ENCODE results near the gene SUPT3H. TPM values are rescaled to one million over a fixed set of nuclear protein-coding genes. Genes with fewer than 3 reads are reported as not detected.

Gene SUPT3H
- total RNA-seq, 1 experiment from 2014 or later = 3.6 TPM

GRCh38 chr6:44985006-44985405 lies 392.7 kb downstream of the SUPT3H start:
- no peaks in the 10 kb centered on the region for H3K27me3 ChIP-seq (ENCODE audit: low read length)
- H2AFZ ChIP-seq (ENCODE audit: low read length) = no peak overlapping the region
- CTCF ChIA-PET = no interaction called here
- ATAC-seq (no peak), DNase-seq (no peak)
- no peaks in the 10 kb centered on the region for H3F3A ChIP-seq (ENCODE audit: low read length, unreplicated experiment)
- intact Hi-C loops (cut with micrococcal nuclease) = no loop called here
- H3K9me2 ChIP-seq (replicated peaks; ENCODE audit: low read length) = no peaks in the 10 kb centered on the region
- no peak overlapping the region for H3K4me3 ChIP-seq (ENCODE audit: low read length)
- POLR2A ChIA-PET (ENCODE audit: unreplicated experiment) = no interaction called here
- H3K79me2 ChIP-seq (ENCODE audit: low read length) = no peaks in the 10 kb centered on the region
- H3K9ac ChIP-seq (ENCODE audit: low read length) = no peak overlapping the region
- TF ChIP-seq EZH2 (IDR thresholded peaks at IDR 0.05; ENCODE audit: low read length, unreplicated experiment) = no peak
- TF ChIP-seq EZH2phosphoT487 (IDR thresholded peaks at IDR 0.05; ENCODE audit: borderline replicate concordance, low read length) = no peak
- TF ChIP-seq CTCF (conservative IDR thresholded peaks at IDR 0.05; ENCODE audit: low read depth, low read length) = no peak
- no peak overlapping the region for H3K27ac ChIP-seq (ENCODE audit: low read length)
- H3K9me3 ChIP-seq (ENCODE audit: low read length) = no peaks in the 10 kb centered on the region
- H3K4me2 ChIP-seq (ENCODE audit: low read length) = no peak overlapping the region
- no peaks in the 10 kb centered on the region for H3K36me3 ChIP-seq (ENCODE audit: low read depth, low read length)
- H3K4me1 ChIP-seq (ENCODE audit: insufficient read depth, low read length) = no peaks in the 10 kb centered on the region
- BruUV-seq (replicated peaks) = no TSS peak
- no peaks in the 10 kb centered on the region for H4K20me1 ChIP-seq (ENCODE audit: low read length)

GRCh38 chr6:44983467-44984365 lies 394.0 kb downstream of the SUPT3H start:
- Histone ChIP-seq H3K4me2 (ENCODE audit: low read length) (no peak overlapping the region), H3K4me1 (ENCODE audit: insufficient read depth, low read length) (no peaks in the 10 kb centered on the region), H3K9ac (ENCODE audit: low read length) (no peak overlapping the region), H3K27me3 (ENCODE audit: low read length) (no peaks in the 10 kb centered on the region), H3F3A (ENCODE audit: low read length, unreplicated experiment) (no peaks in the 10 kb centered on the region), H3K4me3 (ENCODE audit: low read length) (no peak overlapping the region), H4K20me1 (ENCODE audit: low read length) (no peaks in the 10 kb centered on the region), H3K36me3 (ENCODE audit: low read depth, low read length) (no peaks in the 10 kb centered on the region), H3K9me3 (ENCODE audit: low read length) (no peaks in the 10 kb centered on the region), H3K9me2 (replicated peaks; ENCODE audit: low read length) (no peaks in the 10 kb centered on the region), H3K79me2 (ENCODE audit: low read length) (no peaks in the 10 kb centered on the region), H3K27ac (ENCODE audit: low read length) (no peak overlapping the region), H2AFZ (ENCODE audit: low read length) (no peak overlapping the region)
- DNase-seq (no peak), ATAC-seq (peak; percentile 58)
- ChIA-PET POLR2A (ENCODE audit: unreplicated experiment) (no interaction called here), CTCF (no interaction called here)
- TF ChIP-seq CTCF (conservative IDR thresholded peaks at IDR 0.05; ENCODE audit: low read depth, low read length) (no peak), EZH2phosphoT487 (IDR thresholded peaks at IDR 0.05; ENCODE audit: borderline replicate concordance, low read length) (no peak), EZH2 (IDR thresholded peaks at IDR 0.05; ENCODE audit: low read length, unreplicated experiment) (no peak)
- intact Hi-C loops (cut with micrococcal nuclease) = no loop called here
- BruUV-seq (replicated peaks) = no TSS peak

GRCh38 chr6:44980841-44981240 lies 396.9 kb downstream of the SUPT3H start:
- no peak overlapping the region for H3K4me2 ChIP-seq (ENCODE audit: low read length)
- no peaks in the 10 kb centered on the region for H3K4me1 ChIP-seq (ENCODE audit: insufficient read depth, low read length)
- H3K36me3 ChIP-seq (ENCODE audit: low read depth, low read length) = no peaks in the 10 kb centered on the region
- H2AFZ ChIP-seq (ENCODE audit: low read length) = no peak overlapping the region
- no peaks in the 10 kb centered on the region for H4K20me1 ChIP-seq (ENCODE audit: low read length)
- H3K9me3 ChIP-seq (ENCODE audit: low read length) = no peaks in the 10 kb centered on the region
- ATAC-seq (no peak), DNase-seq (no peak)
- TF ChIP-seq EZH2phosphoT487 (IDR thresholded peaks at IDR 0.05; ENCODE audit: borderline replicate concordance, low read length) (no peak), CTCF (conservative IDR thresholded peaks at IDR 0.05; ENCODE audit: low read depth, low read length) (no peak), EZH2 (IDR thresholded peaks at IDR 0.05; ENCODE audit: low read length, unreplicated experiment) (no peak)
- H3K27me3 ChIP-seq (ENCODE audit: low read length) = no peaks in the 10 kb centered on the region
- no peak overlapping the region for H3K9ac ChIP-seq (ENCODE audit: low read length)
- no peak overlapping the region for H3K4me3 ChIP-seq (ENCODE audit: low read length)
- BruUV-seq (replicated peaks) = no TSS peak
- ChIA-PET CTCF (no interaction called here), POLR2A (ENCODE audit: unreplicated experiment) (interaction anchor here (0.6 kb wide), 1 partner anchor 14 kb away, joined by 7 read pairs; no protein-coding TSS in a partner anchor)
- no peaks in the 10 kb centered on the region for H3K9me2 ChIP-seq (replicated peaks; ENCODE audit: low read length)
- H3F3A ChIP-seq (ENCODE audit: low read length, unreplicated experiment) = no peaks in the 10 kb centered on the region
- intact Hi-C loops (cut with micrococcal nuclease) = no loop called here
- H3K27ac ChIP-seq (ENCODE audit: low read length) = no peak overlapping the region
- no peaks in the 10 kb centered on the region for H3K79me2 ChIP-seq (ENCODE audit: low read length)

All from PC-3 (cell line).